ENCODE measurements around the gene PARVB.
A peak's percentile ranks its signal among the peaks of the same experiment; 100 is the strongest.

The PARVB gene

DNA sequence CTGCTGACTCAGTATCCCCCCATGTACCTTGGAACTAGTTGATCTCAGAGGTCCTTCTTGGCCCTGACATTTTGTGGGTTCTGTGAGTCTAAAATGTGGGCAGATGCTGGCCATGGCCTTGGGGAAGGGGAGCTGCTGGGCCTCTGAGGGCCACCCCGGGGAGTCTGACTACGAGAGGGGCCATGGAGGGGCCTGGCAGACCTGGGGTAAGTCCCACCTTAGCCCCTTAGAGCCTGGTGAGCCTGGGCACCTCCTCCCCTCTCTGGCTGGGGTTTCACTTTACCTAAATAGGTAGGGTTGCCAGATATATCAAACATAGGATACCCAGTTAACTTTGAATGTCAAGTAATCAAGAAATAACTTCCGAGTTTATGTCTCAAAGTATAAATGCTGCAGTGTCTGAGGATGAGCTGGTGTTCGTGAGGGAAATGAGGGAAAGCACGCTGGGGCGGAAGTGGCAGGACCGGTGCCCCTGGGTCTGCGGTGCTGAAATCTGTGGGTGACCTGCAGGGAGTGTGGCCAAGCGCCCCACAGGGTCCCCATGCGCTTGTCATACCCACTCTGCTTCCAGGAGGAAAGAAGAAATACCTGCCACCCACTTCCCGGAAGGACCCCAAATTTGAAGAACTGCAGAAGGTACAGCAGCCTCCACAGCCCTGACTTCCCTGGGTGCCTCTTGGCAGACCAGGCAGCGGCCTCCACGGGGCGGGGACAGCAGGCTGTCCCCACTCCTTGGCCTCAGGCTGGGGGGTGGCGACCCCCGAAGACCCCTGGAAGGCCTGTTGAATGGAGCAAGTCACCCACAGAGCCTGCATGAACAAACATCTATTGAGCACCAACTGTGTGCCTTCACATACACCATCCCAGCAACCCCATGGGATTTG, 161.4 kb downstream of the PARVB start:
- 0 out of 2 replicates have a peak, but pooled peaks cover 6% of the 10 kb centered on the region for H3K27me3 ChIP-seq
- no peaks in the 10 kb centered on the region for H3K4me1 ChIP-seq
- no peak for DNase-seq
- no peak for TF ChIP-seq CTCF (IDR thresholded peaks at IDR 0.05; ENCODE audit: low read depth, low read length)
- no peaks in the 10 kb centered on the region for H3K36me3 ChIP-seq
- H3K9me3 ChIP-seq: no peaks in the 10 kb centered on the region
- no peak overlapping the region for H3K4me3 ChIP-seq (ENCODE audit: low read depth, low read length)

GRCh38 chr22:44186121-44186510, 162.0 kb downstream of the PARVB start:
- Histone ChIP-seq H3K27me3 (0 out of 2 replicates have a peak, but pooled peaks cover 6% of the 10 kb centered on the region), H3K4me1 (no peaks in the 10 kb centered on the region), H3K4me3 (ENCODE audit: low read depth, low read length) (no peak overlapping the region), H3K36me3 (no peaks in the 10 kb centered on the region), H3K9me3 (no peaks in the 10 kb centered on the region)
- no peak for TF ChIP-seq CTCF (IDR thresholded peaks at IDR 0.05; ENCODE audit: low read depth, low read length)
- DNase-seq: peak; percentile 3

DNA sequence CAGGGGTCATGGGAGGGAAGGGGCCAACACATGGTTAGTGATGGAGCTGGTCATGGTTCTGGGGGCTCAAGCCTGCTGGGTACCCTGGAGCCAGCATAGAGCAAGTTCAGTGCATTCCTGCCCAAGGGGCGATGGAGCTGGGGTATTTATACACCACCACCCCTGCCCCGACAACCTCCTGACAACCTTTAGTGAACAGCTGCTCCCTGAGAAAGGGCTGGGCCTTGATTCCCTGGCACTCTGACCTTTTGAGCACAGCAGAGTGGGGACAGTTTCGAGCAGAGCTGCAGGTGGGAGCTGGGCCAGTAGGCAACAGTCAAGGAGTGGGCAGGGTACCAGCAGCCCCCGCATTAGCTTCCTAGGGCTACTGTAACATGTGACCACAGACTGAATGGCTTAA, 162.6 kb downstream of the PARVB start:
- H3K4me3 ChIP-seq (ENCODE audit: low read depth, low read length): no peak overlapping the region
- H3K27me3 ChIP-seq: 0 out of 2 replicates have a peak, but pooled peaks cover 4% of the 10 kb centered on the region
- no peaks in the 10 kb centered on the region for H3K4me1 ChIP-seq
- peak; percentile 1 for DNase-seq
- no peak for TF ChIP-seq CTCF (IDR thresholded peaks at IDR 0.05; ENCODE audit: low read depth, low read length)
- no peaks in the 10 kb centered on the region for H3K9me3 ChIP-seq
- no peaks in the 10 kb centered on the region for H3K36me3 ChIP-seq

GRCh38 chr22:44187652-44188230, 163.6 kb downstream of the PARVB start:
- no peak for TF ChIP-seq CTCF (IDR thresholded peaks at IDR 0.05; ENCODE audit: low read depth, low read length)
- no peak for DNase-seq
- no peaks in the 10 kb centered on the region for H3K4me1 ChIP-seq

DNA sequence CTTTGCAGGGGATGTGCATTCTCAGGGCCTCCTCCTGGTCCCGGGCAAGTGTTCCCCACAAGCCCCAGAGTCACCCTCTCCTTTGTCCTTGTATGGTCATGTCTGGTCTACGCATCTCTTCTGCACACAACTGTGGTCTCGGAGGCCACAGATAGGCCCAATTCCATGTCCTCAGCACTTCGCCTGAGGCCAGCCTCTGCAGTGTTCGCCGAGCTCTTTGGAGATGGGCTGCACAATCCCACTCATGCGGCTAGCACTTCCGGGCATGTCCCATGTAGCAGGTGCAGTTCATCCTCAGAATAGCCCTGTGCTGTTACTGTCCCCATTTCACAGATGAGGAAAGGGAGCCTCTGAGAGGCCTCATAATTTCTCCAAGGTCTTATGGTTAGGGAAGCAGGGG, 164.2 kb downstream of the PARVB start:
- H3K4me3 ChIP-seq (ENCODE audit: low read depth, low read length): no peak overlapping the region
- H3K36me3 ChIP-seq: no peaks in the 10 kb centered on the region
- no peaks in the 10 kb centered on the region for H3K9me3 ChIP-seq
- H3K27me3 ChIP-seq: no peaks in the 10 kb centered on the region
- no peaks in the 10 kb centered on the region for H3K4me1 ChIP-seq
- no peak for DNase-seq
- no peak for TF ChIP-seq CTCF (IDR thresholded peaks at IDR 0.05; ENCODE audit: low read depth, low read length)

More at GRCh38 chr22:44187652-44188230, 163.6 kb downstream of the PARVB start:
- H3K27me3 ChIP-seq: no peaks in the 10 kb centered on the region
- no peaks in the 10 kb centered on the region for H3K36me3 ChIP-seq
- H3K4me3 ChIP-seq (ENCODE audit: low read depth, low read length): no peak overlapping the region
- no peaks in the 10 kb centered on the region for H3K9me3 ChIP-seq
